GM18519 (cell line): ENCODE results near the gene OPCML.

Experiments
- ATAC-seq: cut with Tn5 transposase; IDR thresholded peaks from one replicate; pipeline ENCODE4 v1.9.1; 2021; ENCODE audit warnings: mild to moderate bottlenecking, moderate library complexity; ENCODE audit not compliant: unreplicated experiment, low FRiP score

The OPCML gene

DNA sequence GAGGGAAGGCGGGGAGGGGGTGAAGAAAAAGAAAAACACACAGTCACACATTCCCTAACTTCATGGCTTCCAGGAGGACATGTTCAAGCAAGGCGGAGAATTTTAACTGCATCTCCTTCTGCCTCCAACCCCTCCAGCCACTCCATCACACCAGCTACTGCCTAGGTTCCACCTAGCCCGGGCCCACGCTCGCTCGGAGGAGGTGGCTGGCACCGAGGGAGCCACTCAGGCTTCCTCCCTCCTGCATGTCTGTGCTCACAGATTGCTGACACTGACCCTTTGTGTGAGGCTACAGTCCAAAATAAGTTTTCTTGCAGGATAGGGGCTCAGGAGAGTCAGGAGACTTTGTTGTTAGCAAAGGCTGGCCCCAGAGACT is 9.4 kb upstream of the OPCML start:
- no peak for ATAC-seq

DNA sequence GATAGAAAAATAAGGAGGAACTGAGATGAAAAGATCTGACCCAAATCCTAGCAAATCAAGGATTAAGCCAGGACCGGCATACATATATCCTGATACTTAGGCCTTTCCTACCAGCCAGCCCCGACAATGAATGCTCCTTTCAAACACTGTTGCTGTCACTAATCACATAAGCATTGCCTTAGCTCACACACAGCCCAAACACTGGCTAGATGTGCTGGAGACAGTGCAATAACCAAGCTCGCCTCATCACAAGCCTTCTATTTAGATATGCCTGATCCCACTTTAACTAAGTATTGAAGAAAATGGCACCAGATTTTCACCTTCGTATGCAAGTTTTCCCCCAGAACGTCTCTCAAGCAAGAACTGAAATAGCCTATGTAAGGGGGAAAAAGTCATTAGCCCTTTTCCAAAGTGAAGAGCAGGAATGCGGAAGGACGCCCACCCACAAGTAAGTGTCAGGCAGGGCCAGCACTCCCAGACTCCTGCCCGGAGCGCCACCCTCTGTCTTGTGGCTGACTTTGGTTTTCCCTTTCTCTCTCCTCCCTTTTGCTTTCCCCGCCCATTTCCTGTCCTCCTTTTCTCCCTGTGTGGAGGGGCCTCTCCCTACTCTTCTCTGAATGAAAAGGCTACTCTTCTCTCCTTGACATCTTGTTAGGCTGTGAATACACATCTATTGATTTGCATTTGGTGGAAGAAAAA is 8.9 kb upstream of the OPCML start:
- ATAC-seq, result no peak

DNA sequence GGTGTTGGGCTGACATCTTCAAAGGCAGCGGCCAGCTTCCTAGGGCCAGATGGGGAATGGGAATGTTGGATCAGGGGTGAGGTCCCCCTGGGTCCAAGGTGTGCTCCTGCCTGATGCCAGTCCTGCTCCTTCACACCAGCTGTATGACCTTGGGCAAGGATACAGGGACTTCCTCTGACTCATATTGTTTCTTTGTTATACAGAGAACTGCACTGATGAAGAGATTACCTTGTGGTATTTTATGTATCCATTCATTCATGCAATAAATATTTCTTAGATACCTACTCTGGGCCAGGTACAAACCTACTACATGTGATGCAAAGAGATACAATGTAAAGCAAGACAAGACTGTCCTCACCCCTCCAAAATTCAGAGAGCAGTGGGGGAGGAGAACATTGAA is 3.9 kb upstream of the OPCML start:
- ATAC-seq, result no peak

DNA sequence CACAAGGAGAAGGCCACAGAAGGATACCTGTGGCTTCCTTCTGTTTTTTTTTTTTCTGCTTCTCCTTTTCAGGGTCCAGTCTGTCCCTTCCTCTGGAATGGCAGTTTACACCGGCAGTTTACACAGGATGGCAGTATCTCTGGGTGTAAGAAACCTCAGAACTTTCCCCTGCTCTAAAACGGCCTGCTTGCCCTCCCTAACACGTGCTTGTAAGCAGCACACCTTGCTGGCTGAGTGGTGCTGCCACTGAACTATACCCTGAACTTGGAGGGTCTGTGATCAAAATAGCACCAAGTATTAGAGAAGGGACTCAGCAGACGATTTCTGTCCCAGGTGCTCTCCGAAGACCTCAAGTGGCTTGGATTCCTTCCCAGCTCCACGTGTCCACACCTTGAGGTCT is 904 bp upstream of the OPCML start:
- ATAC-seq, result no peak

DNA sequence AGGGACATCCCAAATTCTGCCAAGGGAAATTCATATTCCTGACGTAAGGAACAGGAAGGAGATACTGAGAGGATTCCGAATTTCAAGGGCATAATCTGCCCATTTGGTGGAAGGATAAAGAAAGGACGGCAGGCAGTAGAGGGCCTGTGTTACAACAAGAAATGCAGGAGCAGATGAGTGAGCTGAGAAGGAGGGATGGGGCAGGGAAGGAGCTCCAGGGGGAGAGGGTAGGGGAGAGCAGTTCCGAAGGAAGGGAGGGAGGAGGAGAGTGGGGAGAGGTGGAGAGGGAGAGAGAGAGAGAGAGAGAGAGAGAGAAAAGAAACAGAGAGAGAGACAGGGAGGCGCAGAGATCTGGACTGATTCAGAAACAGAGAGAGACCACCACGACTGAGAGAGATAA is 843 bp downstream of the OPCML start:
- ATAC-seq, result no peak

DNA sequence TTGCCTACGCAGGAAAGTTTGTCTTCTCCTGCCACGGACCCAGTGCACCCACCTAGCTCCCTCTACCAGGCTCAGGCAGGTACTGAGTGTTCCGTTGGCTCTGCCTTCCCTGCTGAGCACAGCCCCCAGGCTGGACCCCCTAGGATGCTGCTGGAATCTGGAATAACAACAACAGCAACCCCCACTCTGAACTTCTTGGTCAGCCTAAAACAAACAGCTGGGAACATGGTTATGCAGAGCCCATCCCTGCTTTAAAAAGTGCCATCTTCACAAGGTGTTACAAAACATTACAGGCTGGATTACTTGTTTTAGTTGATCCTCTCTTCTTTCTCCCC is 1.8 kb downstream of the OPCML start:
- no peak for ATAC-seq

DNA sequence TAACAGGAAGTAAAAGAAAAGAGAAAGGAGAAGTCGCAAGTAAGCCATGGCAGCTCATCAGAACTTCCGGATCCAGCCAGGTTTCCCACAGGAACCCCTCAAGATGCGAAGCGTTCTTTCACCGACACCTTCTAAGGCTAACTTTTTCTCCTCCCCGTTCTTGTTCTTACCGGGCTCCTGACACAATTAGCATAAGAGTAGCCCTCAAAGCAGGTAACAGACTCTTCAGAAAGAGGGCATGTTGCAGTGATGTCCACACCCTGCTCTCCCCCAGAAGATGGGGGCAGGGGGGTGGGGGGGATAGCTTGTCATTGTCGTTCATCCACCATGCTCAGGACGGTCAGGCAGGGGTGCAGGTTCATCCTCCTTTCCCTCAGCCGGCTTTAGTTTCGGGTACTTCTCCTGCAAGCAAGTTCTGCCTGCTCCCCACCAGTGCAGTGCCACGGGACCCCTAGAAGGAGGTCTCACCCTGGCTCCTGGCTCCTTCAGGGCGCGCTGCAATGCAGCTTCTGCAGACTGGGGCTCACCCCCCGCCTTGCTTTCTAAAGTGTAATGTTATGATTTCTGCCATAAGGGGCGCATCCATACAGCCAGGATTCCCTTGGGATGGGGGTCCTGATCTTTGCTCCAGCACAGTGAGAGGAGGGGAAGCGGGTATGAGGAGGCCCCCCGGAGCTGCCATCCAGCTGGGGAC is 2.3 kb downstream of the OPCML start:
- no peak for ATAC-seq

DNA sequence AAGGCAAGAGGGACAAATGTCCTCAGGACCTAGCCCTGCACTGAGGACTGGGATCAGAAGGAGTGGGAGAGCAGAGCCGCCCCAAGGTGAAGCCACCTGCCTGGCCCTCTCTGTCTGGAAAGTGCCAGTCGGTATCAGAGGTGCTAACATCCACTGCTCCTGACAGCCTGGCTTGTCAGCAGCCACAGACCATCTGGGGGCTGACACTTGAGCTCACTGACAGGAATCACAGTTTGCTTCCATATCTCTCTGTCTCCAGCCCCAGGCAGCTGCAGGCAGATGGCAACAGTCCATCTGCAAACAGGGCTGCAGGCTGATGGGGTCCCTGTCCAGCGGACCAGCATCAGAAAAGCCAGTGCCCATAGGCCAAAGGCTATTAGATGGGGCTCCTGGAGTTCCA is 5.5 kb downstream of the OPCML start:
- ATAC-seq, result no peak

DNA sequence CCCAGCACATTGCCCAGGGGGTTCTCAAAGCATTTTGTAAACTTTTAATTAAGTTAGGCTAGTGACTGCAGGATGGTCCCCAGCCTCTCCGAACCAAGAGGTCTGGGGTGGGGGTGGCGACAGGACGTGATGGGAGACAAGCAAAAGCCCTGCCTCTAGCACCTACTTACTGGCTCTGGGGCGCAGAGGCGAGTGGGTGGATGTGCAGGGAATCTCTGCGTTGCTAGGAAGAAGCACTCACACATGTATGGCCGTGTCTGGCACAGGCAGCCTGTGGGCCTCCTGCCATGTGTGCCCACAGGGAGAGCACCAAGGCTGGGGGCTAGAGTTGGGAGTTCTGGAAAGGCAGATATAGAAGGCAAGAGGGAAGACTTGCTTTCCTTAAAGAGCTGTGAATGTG is 6.3 kb downstream of the OPCML start:
- no peak for ATAC-seq

DNA sequence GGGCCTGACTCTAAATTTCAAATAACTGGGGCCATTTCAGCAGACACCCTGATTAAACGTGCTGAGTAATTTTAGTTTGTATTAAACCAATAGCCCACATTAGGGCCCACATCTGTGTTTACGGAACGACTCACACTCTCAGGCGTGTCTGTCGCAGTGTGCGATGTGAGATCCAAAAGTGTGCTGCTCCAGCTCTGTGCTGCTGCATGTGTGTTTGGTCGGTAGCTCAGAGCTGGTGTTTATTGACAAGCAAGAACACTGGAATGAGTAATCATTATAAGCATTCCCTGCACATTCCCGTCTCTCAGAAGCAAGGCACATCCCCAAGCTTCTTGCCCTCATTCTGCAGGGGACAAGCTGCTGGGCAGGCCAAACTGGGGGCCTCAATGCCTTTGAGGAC is 7.8 kb downstream of the OPCML start:
- no peak for ATAC-seq

DNA sequence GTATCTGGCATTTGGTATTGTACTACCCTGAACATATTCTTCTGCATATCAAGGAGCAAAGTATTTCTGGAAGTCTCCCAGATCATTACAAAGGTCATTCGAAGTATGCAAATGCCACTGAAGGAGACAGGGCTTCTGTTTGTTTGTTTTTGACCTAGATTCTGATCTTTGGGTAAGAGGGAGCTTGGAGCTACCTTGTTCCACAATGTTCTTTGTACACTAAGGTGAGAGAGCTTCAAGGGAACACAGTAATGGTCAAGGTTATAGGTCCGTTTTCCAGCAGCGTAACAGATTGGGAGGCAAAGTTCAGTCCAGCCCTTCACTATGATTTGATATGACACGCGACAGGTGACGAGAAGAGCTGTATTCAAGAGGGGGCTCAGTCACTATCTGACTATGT is 10.0 kb downstream of the OPCML start:
- ATAC-seq, result no peak

DNA sequence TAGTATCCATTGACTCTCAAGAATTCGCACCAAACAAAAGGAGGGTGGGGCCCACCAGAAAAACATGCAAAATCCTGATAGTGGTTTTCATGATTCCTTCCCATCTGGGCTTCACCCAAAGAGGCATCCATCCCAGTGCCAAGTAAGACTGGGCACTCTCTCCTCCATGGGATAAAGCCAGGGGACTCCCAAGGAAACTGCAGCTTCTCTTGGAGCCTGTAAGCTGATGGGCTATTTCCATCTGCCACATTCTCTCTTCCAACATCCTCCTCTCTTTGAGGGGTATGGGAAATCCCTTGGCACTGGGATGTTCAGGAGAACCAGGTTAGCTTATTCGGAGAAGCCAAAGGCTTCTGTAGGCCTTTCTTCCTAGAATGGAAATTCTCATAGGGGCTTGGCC is 10.8 kb downstream of the OPCML start:
- no peak for ATAC-seq

DNA sequence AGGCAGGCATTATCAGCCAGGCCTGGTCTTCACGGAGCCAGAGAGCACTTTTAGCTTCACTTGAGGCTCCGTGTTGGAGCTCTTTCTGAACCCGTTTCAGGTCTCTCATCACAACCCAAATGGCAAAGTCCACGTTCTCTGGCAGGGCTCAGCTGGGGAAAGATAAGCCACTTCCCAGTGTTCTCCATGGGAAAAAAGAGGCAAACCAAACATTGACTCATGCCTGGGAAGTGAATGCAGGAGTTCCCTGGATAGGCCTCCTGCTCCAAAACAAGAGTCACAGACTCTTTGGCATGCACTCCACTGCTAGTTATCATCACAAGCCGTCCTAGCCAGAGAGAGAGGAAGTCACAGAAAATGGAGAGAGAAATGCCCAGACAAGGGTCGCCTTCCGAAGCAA is 11.6 kb downstream of the OPCML start:
- ATAC-seq, result no peak

DNA sequence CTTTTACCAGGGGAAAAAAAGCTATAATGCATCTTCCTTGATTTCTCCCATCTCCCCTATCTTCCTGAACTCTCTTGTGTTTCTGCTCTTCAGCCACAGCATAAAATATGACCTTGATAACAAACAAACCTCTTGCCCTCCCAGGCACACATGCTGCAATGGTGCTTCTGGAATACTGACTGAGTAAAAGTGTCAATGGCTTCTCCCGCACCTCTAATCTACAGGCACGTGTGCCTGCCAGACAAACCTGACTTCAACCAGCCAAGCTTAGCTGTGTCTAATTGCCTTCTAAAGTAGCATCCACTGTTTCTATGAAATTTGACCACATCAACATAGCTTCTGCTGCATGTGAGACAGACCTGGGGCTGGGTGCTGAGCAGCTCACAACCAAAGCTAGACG is 12.7 kb downstream of the OPCML start:
- no peak for ATAC-seq

DNA sequence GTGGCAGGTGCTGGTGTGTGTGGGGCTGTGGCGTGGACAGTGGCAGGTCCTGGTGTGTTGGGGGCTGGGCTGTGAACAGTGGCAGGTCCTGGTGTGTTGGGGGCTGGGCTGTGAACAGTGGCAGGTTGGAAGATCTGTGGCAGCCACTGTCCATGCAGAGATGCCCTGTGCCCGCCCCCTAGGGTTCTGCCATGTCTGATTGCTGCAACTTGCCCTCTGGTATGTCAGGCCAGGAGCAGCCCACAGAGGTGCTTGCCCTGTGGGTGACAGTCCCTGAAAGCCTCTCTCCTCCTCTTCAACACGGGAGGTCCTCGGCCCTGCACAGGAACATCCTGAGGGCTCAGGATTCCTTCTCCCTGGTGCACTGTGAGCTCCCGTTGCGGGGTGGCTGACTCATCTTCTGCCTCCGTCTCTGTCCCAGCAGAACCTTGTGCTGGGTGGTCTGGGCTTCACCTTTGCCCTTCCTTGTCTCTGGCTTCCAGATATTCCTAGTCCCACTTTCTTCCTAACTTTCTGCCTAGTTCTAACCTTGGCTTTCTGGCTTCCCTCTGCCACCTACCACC is 13.5 kb downstream of the OPCML start:
- ATAC-seq, result no peak

DNA sequence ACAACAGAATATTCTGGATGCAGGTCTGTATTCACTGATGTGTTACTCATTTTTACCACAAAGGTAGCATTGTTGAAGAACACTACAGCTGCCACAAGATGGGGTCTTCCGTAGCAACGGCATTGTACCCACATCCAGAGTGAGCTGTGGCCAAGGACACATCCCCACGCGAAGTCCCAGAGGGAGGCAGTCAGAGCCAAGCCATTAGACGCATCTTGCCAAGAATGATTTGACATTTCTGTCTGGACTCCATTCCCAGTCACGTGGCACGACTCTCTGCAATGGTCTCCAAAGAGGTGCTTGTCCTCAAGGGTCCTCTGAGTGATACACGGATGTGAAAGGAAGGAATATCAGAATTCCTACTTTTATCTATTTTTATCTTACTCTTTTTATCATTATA is 15.5 kb downstream of the OPCML start:
- no peak for ATAC-seq

DNA sequence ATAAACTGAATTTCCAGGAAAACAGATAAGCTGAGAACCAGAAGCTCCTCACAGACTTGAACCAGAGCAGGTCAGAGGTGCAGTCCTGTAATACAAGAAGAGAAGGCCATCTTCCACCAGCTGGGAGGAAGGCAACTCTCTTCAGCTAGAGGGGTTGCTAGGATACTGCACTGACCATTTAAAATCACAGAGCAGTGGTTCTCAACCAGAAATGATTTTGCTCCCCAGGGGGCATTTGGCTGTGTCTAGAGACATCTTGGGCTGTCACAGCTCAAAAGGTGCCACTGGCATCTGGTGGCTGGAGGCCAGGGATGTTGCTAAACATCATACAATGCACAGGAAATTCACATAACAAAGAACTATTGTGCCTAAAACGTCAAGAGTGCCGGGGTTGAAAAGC is 17.2 kb downstream of the OPCML start:
- ATAC-seq, result no peak

DNA sequence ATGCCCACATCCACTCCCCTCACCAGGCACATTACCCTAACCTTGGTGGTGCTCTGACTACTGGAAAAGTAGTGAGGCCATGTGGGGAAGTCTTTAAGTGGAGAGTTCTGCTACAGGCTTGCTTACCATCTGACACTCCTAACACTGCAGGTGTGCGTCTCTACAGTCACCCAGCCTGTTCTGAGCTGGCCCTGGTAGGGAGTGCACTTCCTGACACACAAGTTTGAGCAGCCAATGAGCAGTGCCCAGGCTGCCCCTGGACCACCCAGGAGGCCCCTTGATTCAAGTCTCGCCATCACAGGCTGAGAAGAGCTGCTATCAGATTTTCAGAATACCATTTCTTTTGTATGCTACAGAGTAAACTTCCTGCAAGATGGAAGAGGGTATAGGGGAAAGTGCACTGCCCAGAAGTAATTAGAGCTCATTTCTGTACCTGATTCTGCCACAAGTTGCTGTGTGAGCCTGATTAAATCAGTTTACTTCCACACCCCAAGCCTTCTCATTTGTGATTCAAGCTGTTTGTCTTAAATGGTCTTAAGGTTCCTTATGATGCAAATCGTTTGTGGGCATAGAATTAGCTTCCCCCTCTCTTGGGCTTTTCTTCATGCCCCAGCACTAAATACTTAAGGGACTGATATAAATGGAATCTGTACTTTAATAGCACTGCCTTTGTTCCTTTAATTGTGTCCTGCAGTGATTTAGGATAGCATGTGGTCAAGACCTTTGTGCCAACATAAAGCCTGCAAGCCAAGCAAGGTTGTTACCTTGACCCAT is 22.2 kb downstream of the OPCML start:
- no peak for ATAC-seq

DNA sequence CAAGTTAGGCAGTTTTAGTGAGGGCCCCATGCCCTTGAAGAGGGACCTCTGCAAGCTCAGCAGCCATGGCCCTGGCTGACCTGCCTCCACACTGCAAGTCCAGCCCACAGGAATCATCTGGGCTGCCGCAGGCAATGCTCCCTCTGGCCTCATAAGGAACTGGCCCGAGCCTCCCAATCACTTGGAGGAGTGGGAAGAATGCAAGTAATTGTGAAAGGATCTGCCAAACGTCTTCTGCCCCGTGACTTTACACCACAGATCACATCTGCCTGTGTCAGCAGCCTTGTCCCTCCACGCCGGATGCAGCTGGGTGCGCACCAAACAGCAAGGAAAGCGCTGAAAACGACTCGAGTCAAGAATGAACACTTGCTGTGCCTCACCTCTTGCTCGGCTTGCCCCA is 23.8 kb downstream of the OPCML start:
- ATAC-seq, result no peak

DNA sequence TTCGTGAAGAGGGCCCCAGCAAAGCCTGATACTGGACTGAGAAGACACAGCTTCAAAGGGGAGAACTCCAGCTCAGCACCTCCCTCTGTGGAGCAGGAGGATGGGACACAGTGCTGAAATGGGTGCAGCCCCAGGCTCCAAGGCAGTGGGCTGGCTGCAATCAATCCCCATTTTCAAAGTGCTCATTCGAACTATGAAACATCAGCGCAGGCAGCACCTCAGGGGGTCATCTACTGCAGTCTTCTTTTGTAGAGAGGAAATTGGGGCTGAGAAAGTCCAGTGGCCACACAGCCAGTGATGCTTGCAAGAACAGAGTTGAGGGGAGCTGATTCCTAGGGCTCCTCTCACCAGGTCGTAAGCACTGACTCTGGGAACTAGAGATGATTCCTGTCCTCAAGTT is 25.1 kb downstream of the OPCML start:
- ATAC-seq, result no peak

DNA sequence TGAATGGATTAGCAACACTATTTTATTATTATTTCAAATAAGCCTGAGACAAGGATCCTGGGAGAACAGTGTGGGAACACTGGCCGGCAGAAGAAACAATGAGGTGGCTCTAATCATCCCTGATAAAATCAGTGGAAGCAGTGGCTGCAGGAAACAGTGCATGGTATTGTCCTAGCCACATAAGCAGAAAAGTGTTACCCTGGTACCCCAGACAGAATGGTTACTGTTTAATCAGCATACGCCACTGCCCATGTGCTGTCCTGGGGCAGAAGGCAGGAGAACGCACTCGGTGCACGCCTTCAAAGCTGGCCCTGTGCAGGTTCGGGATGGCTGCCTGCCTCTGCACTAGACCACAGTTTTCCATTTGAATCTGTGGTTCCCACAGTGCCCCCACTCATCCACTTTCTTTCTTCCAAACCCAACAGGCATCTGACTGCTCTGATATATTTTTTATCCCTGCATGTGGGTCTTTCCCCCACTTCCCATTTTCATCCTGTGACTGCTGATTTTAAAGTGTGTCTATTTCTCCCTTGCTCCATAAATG is 25.7 kb downstream of the OPCML start:
- ATAC-seq, result no peak
